UCSD-AML1 (cell line): Measurements from ENCODE around the gene MYO3A.

ENCODE experiments used
- DNase-seq: peaks from one replicate; lab custom pipeline; 2025; ENCODE audit not compliant: unreplicated experiment; lab: John Stamatoyannopoulos, UW

The MYO3A gene

DNA sequence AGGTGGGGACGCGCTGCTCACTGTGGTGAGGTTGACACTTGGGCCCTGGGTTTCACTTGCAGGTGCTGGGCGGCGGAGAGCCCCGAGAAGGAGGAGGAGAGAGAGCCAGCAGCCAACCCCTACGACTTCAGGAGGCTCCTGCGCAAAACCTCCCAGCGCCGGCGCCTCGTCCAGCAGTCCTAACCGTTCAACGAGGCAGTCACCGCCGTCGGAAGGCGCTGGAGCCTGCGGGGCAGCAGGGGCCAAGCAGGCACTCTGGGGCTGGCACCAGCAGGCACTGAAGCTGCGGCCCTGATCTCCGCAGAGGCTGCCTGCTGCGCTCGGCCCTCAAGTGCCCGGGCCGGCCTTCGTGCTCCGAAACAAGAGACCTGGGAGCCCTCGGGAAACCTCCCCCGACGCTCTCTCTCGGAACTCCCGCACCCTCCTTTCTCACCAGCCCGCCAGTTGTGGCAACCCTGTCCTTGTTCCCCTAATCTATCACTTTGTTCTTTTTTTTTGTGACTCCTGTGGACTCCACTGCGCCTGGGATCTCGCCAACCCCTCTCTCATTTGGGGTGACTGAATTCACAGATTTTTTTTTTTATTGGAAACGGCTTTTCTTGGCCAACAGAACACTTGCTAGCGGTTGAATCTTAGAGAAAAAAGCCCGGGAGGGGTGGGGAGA, 277.9 kb downstream of the MYO3A start:
- no peak for DNase-seq

- DNase-seq, result no peak
Observed at GRCh38 chr10:26212511-26212910, 278.5 kb downstream of the MYO3A start.

GRCh38 chr10:26213157-26213800, 279.2 kb downstream of the MYO3A start:
- no peak for DNase-seq

DNA sequence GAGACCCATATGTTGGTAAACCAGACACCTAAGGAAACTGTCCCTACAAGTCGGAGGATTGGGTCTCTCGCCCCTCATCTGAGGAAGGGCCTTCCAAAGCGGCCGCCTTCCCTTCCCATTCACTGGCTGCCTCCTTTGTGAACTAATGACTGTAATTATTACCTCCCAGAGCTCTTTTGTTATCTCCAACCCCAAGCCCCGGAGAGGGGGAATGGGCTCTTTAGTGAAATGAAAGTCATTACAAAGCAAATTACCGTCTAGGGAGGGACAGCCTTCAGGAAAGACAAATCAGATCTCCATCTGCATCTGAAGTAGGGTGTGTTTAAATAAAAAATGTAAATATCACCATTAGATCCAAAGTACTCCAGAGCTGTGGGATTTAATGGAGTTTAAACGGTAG, 280.0 kb downstream of the MYO3A start:
- no peak for DNase-seq

DNA sequence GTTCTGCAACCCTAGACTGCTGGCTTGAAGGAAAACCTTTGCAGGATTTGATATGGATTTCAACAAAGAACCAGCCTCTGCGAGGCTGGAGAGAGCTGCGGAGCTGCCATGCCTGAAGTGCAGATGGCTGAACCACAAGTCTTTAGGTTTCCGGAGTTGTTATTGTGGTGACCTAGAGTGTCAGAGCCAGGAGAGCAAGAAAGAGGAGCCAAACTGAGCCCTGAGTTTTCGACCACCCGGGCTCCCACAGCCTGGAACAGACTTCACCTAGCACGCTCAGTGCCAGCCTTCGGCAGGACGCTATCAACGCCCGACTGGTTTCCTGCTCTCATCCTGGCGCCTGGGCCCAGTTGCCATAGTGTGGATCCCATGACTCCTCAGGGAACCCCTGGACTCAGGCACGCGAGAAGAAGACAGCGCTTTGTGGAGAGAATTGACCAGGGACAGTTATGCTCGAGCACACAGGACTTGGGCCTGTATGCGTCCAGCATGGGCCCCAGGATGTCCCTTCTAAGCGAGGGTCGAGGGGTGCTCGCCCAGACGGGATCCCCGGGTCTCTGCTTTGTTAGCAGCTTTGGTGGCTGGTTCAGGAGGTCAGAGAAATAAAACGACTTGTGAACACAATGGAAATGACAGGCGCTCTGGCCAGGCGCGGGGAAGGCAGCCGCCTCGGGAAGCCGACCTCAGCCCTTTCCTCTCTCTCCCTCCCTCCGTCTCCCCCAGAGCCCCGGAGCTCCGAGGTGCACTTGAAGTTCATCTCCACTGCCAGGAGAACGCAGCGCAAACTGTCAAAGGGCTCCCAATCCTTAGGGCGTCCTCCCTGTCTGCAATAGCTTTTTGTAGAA, 280.7 kb downstream of the MYO3A start:
- DNase-seq, result no peak

DNA sequence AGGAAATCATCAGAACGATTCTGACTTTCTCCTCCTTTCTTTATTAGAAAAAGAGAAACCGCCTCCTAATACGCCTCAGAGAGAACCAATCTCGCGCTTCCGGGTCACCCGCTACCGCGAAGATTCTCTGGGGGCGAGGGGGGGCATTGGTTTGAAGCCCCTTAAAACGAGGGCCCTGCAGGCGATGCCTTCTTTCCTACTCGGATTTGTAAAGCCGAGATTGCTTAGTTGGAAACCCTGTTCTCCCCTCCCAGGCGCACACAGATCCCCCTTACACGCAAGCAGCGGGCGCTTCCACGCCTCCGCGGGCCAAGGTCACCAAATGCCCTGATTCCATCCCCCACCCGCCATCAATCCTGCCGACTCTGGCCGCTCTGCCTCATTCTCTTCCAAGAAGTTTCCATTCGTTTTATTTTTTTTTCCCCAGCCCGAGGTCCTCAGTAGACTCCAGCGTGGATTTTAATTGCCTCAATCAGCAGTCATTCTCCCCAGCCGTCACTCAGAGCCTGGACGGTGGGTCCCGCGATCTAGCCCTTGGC, 281.4 kb downstream of the MYO3A start:
- DNase-seq, result no peak

DNA sequence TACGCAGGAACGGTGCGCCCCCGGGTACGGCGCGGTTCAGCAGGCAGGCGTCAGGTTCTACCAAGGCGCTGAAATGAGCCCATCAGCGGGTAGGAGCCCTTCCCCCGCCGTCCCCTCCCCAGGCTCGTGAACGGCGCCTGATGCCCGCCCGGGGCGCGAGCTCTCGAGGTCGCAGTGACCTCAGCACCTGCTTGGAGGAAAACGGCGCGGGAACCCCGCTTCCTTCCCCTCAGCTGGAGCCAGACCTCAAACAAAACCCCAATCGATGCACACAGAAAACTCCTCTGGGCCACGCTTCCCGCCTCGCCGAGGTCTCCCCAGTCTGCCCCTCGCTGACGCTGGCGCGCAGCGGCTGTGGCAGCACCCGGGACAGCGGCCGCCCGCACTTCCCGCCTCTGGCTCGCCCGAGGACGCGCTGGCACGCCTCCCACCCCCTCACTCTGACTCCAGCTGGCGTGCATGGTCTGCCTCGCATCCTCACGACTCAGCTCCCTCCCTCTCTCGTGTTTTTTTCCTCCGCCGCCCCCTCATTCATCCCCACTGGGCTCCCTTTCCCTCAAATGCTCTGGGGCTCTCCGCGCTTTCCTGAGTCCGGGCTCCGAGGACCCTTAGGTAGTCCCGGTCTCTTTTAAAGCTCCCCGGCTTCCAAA, 282.0 kb downstream of the MYO3A start:
- no peak for DNase-seq

- no peak for DNase-seq
Observed at GRCh38 chr10:26216585-26217395, 282.8 kb downstream of the MYO3A start, which contains the start of gene GAD2. TSS of gene GAD2 (plus strand) at chr10:26216774. CDS start at chr10:26216810, 36 bp downstream.

GRCh38 chr10:26217396-26218086, 283.5 kb downstream of the MYO3A start:
- DNase-seq, result no peak

- no peak for DNase-seq
Observed at GRCh38 chr10:26219676-26220075, 285.6 kb downstream of the MYO3A start.

- DNase-seq, result no peak
Observed at GRCh38 chr10:26220901-26221300, 286.9 kb downstream of the MYO3A start.

DNA sequence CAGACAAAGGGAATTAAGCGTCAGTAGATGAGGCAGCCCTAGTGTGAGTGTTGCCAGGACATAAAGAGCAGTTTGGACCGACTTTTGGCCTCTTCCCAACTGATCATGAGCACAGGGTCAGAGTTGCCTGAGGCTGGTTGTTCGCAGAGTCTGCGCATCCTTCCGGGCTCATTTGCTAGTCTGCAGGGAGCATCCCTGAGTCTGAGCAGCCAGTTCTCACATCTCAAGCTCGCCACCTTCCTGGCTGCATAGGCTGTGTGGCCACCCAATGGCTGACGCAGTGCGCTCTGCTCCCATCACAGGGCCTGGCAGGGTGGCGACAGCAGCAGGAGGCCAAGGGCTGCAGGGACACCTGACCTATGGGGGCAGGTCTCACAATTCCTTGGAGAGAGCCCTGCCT, 287.5 kb downstream of the MYO3A start:
- no peak for DNase-seq

- DNase-seq, result no peak
Observed at GRCh38 chr10:26222563-26222962, 288.5 kb downstream of the MYO3A start.

- no peak for DNase-seq
Observed at GRCh38 chr10:26225322-26225721, 291.3 kb downstream of the MYO3A start.

DNA sequence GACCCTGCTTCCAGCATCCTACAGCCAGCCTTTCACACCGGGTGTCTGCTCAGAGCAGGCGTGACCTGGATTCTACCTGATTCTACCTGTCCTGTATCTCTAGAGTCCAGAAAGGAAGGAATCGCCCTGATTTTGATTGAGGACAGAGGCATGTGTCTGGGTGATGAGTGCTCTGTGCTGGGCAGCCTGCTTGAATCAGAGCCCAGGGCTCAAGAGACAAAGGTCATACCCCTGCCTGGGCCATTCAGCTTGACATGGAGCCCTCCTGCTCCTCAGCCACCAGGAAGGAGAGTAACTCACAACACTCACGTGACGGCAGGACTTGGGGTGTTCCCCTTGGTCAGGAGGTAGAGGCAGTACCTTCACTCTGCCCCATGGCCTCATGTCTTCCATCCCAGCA, 293.8 kb downstream of the MYO3A start:
- DNase-seq, result no peak

GRCh38 chr10:26232174-26232573, 298.1 kb downstream of the MYO3A start:
- DNase-seq, result no peak

DNA sequence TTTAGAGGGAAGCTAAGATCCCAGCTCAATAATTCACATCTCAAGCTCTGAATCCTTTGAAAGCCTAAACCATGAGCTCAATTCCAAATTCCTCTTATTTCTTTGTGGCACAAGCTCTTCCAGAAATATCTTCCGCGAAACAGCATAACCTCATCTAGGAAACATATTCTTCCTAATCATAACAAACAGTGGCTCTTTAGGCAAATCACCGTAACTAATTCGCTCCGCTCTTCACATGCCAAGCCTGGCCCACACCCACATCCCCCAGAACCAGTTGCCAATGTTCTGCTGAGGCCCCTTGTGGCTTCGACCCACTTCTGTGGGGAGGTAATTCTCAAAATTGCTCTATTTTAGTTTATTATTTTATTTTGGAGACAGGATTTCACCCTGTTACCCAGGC, 301.7 kb downstream of the MYO3A start:
- DNase-seq, result no peak

- DNase-seq, result no peak
Observed at GRCh38 chr10:26238378-26238777, 304.3 kb downstream of the MYO3A start.

DNA sequence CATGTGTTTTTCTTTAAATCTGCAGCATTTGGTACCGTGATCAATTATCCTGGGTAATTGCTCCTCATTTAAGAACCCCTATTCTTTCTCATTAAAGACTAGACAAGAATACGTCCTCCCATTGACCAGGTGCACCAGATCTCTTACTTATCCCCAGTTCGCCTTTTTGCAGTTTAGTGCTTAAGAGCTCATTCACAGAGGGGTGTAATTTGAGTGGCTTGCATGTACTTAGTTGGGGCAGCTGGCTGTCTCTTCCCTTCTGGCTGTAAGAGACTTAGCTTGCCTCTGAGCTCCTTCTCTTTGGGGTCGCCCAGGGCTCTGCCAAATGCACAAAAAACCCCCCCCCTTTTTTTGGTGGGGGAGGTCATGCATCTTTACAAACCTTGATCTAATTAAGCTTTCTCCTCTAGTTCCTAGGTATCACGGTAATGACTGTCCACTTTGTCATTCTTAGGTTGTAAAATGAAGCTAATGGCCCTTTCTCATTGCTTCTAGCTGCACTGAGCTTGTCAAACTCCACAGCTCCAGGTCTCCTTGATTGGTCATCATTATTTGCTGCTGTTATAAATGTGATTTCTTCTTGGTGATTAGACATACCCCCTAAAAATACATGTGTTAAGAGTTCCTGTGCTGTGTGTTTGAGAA, 308.8 kb downstream of the MYO3A start:
- no peak for DNase-seq
